Midbrain (tissue), 1 donor: ENCODE measurements around the gene LCNL1.
"Not testable (repeated sequence)": the region's sequence is repeated elsewhere in the genome, so short reads cannot be mapped to it uniquely, and the experiment has no call there.

Source experiments
- DNase-seq: peaks from one replicate; lab custom pipeline; 2025; lab: John Stamatoyannopoulos, UW

LCNL1 gene

DNA sequence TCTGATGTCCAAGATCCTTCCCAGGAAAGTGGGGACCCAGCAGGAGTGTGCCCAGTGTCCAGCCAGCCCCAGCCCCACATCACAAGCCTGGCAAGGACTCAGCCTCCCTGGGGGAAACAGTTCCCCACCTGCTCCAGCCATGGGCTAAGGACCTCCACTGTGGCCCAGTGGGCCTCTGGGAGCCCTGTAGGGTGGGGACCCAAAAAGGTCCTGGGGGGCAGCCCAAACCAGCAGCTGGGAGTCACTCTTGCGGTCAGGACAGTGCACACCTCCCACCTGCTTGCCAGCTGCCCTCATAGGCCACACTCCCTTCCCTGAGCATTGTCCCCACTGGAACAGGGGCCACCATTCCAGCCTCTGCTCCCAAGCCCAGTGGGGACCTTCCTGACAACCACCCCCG lies 43.6 kb downstream of the LCNL1 start:
- no peak for DNase-seq

DNA sequence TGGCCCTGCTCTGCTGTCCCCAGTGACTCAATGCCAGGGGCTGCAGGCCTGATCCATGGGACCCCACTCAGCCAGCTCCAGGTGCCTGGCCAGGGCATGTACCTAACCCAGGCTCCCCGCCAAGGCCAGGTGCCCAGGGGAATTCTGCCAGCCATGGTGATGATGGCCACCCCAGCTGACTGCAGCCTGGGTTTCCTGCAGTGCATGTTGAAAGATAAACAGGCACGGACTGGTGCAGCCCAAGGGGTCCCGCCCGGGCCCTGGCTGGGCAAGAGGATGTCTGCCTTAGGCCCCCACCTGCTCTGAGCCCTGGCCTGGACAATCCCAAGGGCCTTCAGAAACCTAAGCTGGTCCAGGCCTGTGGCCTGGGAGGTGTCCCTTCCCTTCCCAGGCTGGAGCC lies 44.0 kb downstream of the LCNL1 start:
- DNase-seq, result no peak

DNA sequence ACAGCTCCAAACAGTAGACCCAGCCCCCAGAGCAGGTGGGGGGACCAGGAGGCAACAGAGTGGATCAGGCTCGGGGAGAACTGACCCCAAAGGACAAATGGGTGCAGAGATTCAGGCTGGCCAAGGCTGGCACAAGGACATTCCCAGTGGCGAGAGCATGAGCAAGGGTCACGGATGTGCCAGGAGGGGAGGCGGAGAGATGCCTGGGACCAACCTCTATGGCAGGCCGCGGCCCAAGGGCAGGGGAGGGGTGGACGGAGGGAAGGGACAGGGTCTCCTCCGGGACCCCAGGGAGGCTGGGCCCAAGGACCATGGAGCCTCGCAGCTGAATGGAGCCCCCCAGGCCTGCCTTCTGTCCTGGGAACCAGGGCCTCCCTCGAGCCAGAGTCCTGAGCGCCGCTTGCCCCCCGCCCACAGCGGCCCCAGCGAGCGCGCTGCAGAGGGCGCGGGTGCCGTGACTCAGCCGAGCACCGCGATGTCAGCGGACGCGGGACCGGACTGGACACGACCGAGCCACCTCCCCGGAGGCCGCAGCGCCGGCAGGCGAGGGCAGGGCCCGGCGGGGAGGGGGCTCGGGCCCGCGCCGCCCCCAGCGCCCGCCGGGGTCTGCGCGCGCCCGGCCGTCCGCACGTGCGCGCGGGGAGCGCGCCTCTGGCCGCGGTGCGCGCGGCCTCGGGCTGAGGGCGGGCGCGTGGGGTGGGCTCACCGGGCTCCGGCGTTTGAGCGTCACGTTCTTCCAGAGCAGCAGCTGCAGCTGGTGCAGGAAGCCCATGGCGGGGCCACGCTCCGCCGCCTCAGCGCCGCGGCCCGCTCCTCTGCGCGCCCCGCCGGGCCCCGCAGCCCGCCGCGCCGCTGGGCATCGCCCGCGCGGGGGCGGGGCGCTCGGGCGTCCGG lies 44.8 kb downstream of the LCNL1 start, which contains the start of gene ABCA2:
Gene ABCA2, minus strand, starts transcription at position 869 of the 894 bp plus-strand sequence. Its CDS starts 97 bp downstream, at position 772.
- DNase-seq, result no peak

DNA sequence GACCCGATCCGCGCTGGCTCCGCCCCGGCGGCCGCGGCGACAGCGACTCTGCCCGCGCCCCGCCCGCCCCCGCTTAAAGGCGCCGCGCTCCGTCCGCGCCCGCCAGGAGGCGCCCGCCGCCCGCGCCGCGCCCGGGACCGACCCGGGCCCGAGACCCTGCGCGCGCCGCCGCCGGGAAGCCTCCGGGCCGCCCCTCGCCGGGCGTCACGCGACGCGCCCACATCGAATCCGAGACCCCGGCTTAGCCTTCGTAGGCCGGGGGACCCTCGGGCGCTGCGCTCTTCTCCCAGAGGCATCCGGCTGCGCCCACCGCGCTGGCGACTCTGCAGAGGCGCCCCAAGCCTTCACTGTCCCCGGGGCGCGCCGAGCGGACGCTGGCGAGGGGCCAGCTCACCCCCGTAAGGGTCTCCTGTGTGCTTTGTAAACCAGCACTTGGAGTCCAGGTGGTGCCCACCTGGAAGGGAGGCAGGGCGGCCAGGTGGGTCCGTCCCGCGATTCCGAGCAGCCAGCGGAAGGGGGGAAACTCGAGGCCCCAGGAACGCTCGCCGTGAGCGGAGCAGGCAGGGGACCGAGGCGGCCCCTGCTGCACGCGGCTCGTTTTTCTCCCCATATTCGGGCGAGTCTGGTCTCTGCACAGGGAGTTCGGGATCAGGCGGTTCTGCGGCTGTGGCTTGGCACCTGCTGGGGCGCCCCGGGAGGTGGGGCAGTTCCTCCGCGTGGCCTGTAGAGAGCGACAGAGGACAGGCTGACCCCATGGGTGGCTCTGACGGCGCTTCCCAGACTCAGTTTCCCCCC lies 45.7 kb downstream of the LCNL1 start:
- DNase-seq, result peak; percentile 74

DNA sequence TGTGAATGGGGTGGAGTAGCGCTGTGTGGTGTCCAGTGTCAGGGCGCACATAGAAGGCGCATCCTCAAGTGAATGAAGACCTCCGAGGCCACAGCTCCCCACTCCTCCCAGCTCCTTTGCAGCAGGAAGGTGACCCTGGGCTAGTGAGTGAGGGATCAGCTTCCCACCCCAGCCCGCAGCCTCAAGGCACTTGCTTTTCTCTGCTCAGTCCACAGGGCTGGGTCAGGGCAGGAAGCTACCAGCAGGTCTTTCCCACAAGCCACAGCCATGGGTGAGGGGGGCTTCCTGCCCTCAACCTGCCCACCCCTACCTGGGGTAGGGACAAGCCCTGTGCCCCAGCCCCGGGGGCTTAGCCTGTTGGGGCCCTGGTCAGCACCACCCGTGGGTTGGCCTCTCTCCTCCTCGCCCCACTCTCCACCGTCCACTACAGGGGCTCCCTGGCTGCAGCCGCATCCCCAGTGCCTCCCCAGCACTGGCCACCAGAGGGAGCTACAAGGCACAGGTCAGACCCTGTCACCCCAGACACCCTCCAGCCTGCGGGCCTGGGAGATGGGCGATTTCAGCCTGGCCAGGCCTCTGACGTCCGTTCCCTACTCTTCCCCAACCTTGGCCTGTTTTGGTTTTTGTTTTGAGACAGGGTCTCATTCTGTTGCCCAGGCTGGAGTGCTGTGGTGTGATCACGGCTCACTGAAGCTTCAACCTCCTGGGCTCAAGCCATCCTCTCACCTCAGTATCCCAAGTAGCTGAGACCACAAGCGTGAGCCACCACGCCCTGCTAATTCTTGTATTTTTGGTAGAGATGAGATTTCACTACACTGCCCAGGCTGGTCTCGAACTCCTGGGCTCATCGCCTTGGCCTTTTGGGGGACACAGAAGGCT lies 46.5 kb downstream of the LCNL1 start:
- peak; percentile 80 for DNase-seq

DNA sequence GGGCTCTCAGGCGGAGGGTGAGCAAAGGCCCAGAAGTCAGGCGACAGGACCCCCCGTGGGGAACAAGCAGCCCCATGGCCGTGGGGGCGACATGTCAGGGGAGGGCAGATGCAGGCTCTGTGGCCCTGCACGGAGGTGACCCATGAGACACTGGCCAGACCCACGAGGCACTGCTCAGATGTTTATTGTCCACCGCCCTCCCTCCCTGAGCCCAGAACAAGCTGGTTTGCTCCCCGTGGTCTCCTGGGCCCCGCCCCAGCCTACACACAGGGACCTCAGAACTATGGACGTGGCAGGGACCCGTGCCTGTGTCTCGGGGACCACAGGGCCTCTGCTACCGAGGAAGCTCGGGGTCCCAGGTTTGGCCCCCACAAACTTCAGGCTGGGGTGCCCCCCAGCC lies 47.2 kb downstream of the LCNL1 start:
- DNase-seq, result no peak

DNA sequence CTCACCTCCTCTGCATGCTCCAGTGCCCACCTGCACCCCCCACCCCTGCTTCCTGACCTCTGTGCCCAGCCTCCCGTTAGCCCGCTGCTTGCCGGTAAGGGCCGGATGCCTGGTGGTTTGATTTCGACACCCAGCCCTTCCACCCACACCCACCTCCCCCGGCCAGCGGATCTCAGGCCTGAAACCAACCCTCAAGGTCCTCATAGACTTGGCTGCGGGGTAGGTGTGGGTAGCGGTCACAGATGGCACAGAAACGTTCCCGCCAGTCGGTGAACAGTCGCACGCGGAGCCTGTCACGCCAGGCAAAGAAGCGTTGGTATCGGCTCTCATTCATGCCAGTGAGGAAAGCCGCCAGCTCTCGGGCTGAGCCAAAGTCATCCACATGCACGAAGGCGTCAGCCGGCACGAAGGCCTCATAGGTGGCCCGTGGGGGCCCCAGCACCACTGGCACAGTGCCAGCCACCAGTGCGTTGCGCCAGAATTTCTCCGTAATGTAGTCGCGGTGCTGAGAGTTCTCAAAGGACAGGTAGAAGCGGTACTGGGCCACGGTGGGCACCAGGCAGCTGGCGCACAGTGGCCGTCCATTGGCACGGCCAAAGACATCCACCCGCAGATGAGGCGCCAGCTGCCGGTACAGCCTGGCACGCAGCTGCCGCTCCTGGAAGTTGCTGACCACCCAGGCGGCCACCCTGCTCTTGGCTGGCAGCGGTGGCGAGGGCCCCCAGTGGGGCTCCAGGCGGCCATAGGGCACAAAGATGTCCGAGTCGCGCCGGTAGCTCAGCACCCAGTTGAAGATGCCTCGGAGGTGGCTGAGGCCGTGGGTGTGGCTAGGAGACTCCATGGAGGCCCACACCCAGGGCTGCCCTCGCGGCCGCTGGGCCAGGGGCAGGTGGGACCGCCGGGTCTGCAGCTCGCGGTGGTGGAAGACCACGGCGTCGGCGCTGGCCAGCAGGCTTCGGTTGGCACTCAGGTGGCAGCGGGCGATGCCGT lies 48.0 kb downstream of the LCNL1 start:
- DNase-seq, result no peak

DNA sequence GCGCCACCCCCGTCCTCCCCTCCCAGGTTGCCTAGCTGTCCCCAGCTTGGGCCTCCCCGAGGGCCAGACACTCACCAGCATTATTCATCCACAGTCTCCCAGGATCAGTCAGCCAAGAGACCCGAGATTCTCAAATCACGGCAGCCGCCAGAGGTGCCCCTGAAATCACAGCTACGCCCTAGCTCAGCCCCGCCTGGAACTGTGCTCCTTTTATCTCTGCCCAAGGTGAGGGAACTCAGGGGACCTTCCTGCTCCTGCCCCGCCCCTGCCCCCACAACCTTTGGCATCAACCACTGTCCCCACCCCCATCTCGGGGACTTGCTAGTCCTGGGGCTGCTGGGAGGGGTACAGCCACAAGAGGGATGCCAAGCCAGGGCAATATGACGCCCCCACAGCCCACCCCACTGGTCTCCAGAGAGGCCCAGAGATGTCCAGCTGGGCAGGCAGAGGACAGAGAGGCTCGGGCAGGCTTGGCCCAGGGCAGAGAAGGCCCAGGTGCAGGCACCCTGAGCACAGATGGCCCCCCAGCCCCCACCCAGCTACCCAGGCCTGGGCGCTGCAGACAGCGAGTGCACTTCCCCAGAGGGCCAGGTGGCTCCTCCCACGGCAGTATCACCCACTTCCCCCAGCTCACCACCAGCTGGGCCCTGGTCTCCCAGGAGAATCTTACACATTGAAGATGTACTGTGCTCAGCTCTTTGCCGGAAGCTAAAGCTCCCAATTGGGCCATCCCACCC lies 49.3 kb downstream of the LCNL1 start, which contains the start of gene FUT7:
Gene FUT7, minus strand, starts transcription at position 185 of the 737 bp plus-strand sequence. Its CDS starts 97 bp downstream, at position 88.
- DNase-seq, result no peak

DNA sequence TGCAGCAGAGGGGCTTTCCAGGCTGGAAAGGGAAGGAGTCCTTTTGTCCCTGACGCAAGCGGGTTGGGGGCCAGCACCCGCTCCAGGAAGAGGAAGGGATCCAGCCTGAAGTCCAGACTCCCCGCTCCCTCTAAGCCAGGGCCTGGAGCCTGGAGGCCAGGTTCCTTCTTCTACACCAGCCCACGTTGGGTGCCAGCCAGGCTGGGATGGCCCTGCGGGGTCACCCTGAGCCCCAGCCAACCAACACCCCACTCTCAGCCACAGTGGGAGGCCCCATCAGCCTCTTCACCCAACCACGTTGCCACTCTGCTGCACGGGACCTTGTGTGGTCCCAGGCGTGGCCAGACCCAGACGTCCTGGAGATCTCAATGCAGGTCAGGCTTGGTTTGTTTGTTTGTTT lies 50.1 kb downstream of the LCNL1 start:
- no peak for DNase-seq

DNA sequence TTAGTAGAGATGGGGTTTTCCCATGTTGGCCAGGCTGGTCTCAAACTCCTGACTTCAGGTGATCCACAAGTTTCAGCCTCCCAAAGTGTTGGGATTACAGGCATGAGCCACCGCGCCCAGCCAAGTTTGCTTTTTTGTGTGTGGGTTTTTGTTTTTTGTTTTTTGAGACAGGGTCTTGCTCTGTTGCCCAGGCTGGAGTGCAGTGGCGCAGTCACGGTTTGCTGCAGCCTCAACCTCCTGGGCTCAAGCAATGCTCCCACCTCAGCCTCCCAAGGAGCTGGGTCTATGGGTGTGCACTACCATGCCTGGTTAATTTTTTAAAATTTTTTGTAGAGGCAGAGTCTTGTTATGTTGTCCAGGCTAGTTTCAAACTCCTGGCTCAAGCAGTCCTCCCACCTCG lies 50.7 kb downstream of the LCNL1 start:
- not testable (repeated sequence) for DNase-seq

DNA sequence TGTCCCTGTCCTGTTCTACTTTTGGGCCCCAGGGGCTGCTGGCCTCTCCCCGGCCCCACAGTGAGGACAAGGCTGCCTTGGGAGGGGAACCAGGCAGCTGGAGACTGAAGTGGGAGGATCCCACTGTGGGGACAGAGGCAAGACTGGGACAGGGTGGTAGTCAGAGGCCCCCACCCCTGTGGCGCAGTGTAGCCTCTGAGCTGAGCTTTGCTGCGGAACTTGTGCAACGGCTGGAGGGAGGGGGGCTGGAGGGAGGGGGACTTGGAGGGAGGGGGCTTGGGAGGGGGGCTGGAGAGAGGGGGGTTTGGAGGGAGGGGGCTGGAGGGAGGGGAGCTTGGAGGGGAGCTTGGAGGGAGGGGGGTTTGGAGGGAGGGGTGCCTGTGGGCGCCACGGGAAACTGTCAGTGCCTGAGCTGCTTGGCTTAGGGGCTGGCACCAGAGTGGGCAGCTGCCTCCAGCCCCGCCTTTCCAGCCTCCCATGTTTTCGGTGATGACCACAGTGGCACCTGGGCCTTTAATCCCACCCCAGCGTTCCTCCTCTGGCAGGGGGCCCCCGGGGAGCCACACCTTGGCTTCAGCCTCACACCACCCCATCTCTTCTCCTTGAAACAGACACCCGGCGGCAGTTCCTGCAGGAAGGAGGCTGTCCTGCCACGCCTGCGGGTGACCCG lies 51.4 kb downstream of the LCNL1 start:
- DNase-seq, result no peak

DNA sequence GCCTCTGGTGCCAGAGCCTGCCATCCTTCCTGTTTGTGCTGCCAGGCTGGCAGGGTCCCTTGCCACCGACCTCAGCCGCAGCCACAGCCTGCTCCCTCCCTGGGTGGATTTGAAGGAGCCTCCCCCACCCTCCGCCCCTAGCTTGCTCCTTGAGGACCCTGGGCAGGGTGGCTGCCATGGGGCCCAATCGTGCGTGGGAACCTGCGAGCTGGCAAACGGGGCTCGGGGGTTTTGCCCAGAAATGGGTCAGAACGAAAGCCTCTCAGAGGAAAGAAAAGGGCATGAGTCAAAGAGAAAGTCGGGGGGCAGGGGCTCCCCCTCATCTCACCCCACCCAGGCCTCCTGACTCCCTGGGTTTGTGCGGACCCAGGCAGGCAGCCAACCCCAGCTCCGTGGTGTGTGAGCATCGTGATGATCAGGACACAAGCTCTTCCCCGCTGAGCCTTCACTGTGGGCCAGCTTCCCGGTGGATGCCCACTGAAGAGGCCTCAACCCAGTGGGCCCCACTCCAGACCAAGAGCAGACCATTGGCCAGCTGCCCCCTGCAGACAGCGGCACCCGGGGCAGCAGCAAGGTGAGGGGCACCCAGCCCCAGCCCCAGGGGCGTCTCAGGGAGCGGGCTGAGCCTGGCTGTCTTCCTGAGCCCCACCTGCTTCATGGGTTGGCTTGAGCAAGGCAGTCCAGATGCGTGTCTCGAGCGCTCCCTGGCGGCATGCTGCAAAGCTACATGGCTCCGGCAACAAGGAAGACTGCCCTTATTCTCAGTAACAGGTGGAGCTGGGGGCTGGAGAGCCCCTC lies 52.1 kb downstream of the LCNL1 start:
- peak; percentile 85 for DNase-seq
